Activated naive CD4-positive, alpha-beta T cell treated with anti-CD3 and anti-CD28 coated beads, Interleukin-2, amount 10 ng/mL, durations not matched to agents 7 days and 5 days (primary cell): ENCODE results near the gene VPS35L.

Experiments used
- CTCF ChIA-PET: fragments of 350-600 bp; sonication (Branson Sonifier 250); formaldehyde crosslinking; loops from one replicate; lab custom pipeline; 2021; ENCODE audit warnings: antibody characterized with exemption; lab: Charles Lee
- DNase-seq: peaks from one replicate; pipeline ENCODE4 v3.0.0-alpha.2; 2020
- H3K27ac Mint-ChIP-seq: one replicate; pipeline ENCODE4 v1.8.0; 2021; ENCODE audit warnings: mild to moderate bottlenecking, moderate library complexity, mixed read lengths
- H3K27me3 Mint-ChIP-seq: one replicate; pipeline ENCODE4 v1.8.0; 2021; ENCODE audit warnings: mild to moderate bottlenecking, mixed read lengths
- H3K36me3 Mint-ChIP-seq: one replicate; pipeline ENCODE4 v1.8.0; 2021; ENCODE audit warnings: mixed read lengths
- H3K4me1 Mint-ChIP-seq: one replicate; pipeline ENCODE4 v1.8.0; 2021; ENCODE audit warnings: mixed read lengths
- H3K4me3 Mint-ChIP-seq: one replicate; pipeline ENCODE4 v1.8.0; 2021; ENCODE audit warnings: mild to moderate bottlenecking, moderate library complexity, mixed read lengths
- H3K9me3 Mint-ChIP-seq: one replicate; pipeline ENCODE4 v1.8.0; 2021; ENCODE audit warnings: mixed read lengths

Gene VPS35L

DNA sequence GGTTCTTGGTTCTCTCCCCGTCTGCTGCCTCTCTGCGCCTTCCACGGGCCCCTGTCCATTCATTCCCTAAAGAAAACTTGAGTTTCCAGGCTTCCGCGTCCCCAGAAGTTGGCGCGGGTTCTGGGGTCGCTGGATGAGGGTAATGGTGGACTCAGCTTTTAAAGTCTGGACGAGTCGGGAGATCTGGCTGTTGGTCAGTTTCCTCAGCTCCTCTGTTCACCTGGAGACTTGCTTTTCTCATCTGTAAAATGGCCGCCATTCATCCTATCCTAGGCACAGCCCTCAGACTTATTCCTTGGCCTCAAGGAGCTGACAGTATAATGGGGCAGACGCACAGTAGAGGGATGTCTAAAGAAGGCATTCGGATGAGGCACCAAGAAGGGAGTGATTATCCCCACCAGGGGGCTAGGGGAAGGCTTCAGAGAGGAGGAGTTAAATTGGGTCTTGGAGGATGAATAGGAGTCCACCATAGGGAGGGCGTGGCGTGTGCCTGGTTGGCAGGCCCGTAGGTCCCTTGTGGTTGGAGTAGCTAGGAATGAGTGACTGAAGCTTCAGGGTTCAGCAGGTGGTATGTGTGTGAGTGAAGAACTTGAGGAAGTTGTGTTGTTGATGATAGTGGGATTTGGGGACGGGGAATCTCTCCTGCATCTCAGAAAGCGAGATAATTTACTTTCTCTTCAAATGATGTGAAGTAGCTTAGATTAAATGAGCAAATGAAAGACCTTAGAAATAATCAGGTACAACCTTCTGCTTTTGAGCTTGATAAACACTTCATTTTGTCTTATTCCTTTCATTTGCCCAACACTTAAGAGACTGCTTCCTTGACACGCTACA, 652 bp downstream of the VPS35L start:
- Mint-ChIP-seq H3K4me1 (peaks cover 26% of the 10 kb centered on the region), H3K4me3 (peak overlapping the region; percentile 92), H3K36me3 (peaks cover 5% of the 10 kb centered on the region), H3K27me3 (no peaks in the 10 kb centered on the region), H3K9me3 (no peaks in the 10 kb centered on the region), H3K27ac (peak overlapping the region; percentile 90)
- CTCF ChIA-PET, result interaction anchor here (0.6 to 3.3 kb wide), 13 partner anchors 10 to 344 kb away, joined by 3 to 14 read pairs (median 4); no protein-coding TSS in a partner anchor
- peak; percentile 39 for DNase-seq

DNA sequence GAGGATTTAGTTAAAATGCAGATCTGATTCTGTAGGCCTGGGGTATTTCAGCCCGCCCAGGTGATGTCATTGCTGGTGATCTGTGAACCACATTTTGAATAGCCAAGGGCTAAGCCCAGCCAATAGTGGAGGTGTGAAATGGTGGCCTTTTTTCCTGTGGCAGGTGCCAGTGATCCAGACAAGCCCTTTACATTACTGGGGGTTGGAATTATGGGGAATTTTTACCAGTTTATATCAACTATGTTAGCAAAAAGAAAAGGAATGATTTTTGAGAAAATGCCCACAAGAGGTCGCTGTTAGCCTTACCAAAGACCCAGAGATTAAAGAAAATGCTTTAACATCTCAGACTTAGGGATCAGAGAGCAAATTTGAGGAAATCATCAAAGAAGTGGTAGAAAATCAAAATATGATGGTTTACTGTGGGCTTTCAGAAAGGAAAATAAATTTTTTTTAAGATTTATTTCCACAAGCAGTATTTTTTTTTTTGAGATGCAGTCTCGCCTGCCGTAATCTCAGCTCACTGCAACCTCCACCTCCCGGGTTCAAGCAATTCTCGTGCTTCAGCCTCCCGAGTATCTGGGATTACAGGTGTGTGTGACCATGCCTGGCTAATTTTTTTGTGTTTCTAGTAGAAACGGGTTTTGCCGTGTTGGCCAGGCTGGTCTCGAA, 3.9 kb downstream of the VPS35L start:
- Mint-ChIP-seq H3K27me3 (no peaks in the 10 kb centered on the region), H3K4me3 (no peak overlapping the region), H3K36me3 (peaks cover 11% of the 10 kb centered on the region), H3K4me1 (peaks cover 20% of the 10 kb centered on the region), H3K27ac (no peak overlapping the region), H3K9me3 (peaks cover 5% of the 10 kb centered on the region)
- DNase-seq, result no peak
- CTCF ChIA-PET, result interaction anchor here (0.6 to 1.4 kb wide), 4 partner anchors 12 to 348 kb away, joined by 3 to 4 read pairs (median 3); no protein-coding TSS in a partner anchor

DNA sequence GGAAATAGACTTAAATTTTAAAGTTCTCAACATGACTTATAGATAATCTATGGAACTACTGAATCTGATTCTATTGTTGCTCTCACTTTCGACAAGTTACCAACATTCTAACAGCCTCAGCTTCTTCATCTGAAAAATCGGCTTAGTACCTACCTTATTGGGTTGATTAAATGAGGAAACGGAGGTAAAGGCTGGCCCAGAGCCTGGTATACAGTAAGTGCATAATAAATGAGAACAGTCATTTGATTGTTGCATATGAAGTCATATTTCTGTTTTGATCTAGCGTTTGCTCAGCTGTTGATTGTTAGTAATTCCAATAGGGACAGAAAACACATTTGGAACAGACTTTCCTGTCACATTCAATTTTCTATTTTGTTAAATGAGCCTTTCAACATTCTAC, 4.6 kb downstream of the VPS35L start:
- no peak overlapping the region for H3K4me3 Mint-ChIP-seq
- H3K27me3 Mint-ChIP-seq, result no peaks in the 10 kb centered on the region
- H3K36me3 Mint-ChIP-seq, result peaks cover 11% of the 10 kb centered on the region
- H3K9me3 Mint-ChIP-seq, result peaks cover 5% of the 10 kb centered on the region
- no peak overlapping the region for H3K27ac Mint-ChIP-seq
- H3K4me1 Mint-ChIP-seq, result peaks cover 15% of the 10 kb centered on the region
- DNase-seq, result no peak
- CTCF ChIA-PET, result interaction anchor here (1.4 kb wide), 1 partner anchor 347 kb away, joined by 4 read pairs; no protein-coding TSS in a partner anchor

DNA sequence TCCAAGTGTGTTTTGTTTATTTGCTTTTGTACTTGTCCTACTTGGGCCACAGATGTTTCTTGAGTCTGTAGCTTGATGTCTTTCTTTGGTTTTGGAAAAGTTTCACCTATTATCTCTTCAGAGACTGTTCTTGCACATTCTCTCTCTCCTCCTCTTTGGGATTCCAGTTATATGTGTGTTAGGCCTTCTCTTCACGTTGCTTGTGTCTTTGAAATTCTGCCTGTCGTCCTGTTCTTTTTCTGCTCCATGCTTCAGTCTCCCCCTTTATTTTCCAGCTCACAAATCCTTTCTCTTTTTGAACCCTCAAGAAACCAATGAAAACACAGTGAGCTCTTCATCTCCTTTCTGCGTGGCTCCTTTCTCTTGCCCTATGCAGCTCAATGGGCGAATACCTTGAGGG, 7.9 kb downstream of the VPS35L start:
- DNase-seq, result no peak
- H3K27me3 Mint-ChIP-seq, result no peaks in the 10 kb centered on the region
- CTCF ChIA-PET, result interaction anchor here (1.0 to 1.6 kb wide), 4 partner anchors 10 to 344 kb away, joined by 3 read pairs; no protein-coding TSS in a partner anchor
- H3K9me3 Mint-ChIP-seq, result peaks cover 5% of the 10 kb centered on the region
- peaks cover 3% of the 10 kb centered on the region for H3K4me1 Mint-ChIP-seq
- H3K36me3 Mint-ChIP-seq, result peaks cover 21% of the 10 kb centered on the region
- no peak overlapping the region for H3K4me3 Mint-ChIP-seq
- H3K27ac Mint-ChIP-seq, result no peak overlapping the region

DNA sequence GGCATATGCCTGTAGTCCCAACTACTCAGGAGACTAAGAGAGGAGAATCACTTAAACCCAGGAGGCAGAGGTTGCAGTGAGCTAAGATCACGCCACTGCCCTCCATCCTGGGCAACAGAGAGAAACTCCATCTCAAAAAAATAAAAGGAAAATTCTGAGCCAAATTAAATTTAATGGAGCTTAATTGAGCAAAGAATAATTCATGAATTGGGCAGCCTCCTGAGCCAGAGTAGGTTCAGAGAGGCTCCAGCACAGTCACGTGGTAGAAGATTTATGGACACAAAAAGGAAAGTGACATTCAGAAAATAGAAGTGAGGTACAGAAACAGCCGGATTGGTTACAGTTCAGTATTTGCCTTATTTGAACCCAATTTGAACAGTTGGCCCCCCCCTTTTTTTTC, 10.9 kb downstream of the VPS35L start:
- H3K36me3 Mint-ChIP-seq, result peaks cover 30% of the 10 kb centered on the region
- H3K4me3 Mint-ChIP-seq, result no peak overlapping the region
- CTCF ChIA-PET, result no interaction called here

DNA sequence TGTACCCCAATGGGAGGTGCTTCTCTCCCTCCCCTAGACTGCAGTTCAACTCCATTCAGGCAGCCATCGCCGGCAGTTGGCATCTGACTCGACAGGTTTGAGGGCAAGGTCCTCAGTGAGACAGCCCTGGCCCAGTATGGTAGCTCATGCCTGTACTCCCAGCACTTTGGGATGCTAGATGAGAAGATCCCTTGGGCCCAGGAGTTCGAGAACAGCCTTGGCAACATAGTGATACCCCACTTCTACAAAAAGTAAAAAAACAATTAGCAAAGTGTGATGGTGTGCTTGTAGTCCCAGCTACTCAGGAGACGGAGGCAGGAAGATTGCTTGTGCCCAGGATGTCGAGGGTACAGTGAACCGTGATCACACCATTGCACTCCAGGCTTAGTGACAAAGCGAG, 12.1 kb downstream of the VPS35L start:
- Mint-ChIP-seq H3K27me3 (no peaks in the 10 kb centered on the region), H3K4me3 (no peak overlapping the region), H3K4me1 (no peaks in the 10 kb centered on the region), H3K27ac (no peak overlapping the region), H3K9me3 (peaks cover 5% of the 10 kb centered on the region), H3K36me3 (peaks cover 29% of the 10 kb centered on the region)
- CTCF ChIA-PET, result no interaction called here
- DNase-seq, result no peak

More for the DNA sequence above, 10.9 kb downstream of the VPS35L start:
- H3K9me3 Mint-ChIP-seq, result peaks cover 5% of the 10 kb centered on the region
- no peak for DNase-seq
- H3K27me3 Mint-ChIP-seq, result no peaks in the 10 kb centered on the region
- no peak overlapping the region for H3K27ac Mint-ChIP-seq
- H3K4me1 Mint-ChIP-seq, result no peaks in the 10 kb centered on the region

DNA sequence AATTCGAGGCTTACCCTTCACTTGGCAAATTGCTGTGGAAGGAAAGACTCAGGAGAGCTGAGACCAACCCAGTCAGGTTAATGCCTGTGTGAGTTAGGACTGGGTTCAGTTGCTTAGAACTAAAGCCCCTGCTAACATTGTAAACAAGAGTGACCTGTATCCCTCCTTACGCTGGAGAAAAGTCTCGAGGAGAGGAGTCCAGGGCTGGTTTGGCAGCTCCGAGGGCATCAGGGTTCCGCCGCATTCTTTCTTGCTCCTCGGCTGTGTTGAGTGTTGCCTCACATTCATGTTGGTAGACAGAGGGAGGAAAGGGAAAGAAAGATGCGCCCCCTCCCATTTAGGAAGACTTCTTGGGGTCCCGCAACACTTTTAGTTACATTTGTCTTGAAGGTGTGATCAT, 18.5 kb downstream of the VPS35L start:
- no peak overlapping the region for H3K4me3 Mint-ChIP-seq
- CTCF ChIA-PET, result no interaction called here
- H3K4me1 Mint-ChIP-seq, result no peaks in the 10 kb centered on the region
- no peak overlapping the region for H3K27ac Mint-ChIP-seq
- H3K27me3 Mint-ChIP-seq, result no peaks in the 10 kb centered on the region
- H3K36me3 Mint-ChIP-seq, result peaks cover 47% of the 10 kb centered on the region
- DNase-seq, result no peak
- H3K9me3 Mint-ChIP-seq, result no peaks in the 10 kb centered on the region

DNA sequence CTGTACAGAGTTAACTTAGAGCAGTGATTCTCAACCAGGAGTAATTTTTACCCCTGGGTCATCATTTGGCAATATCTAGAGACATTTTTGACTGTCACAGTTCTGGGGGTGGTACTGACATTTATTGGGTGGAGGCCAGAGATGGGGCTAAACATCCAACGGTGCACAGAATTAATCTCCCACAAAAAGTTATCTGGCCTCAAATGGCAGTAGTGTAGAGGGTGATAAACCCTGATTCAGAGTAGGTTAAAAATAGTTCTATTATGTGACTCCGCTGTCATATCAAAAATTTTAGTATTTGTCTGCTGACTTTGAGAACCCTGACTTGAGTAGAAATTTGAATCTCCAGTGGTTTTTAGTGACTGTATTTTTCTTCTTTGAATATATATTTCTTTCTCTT, 19.1 kb downstream of the VPS35L start:
- Mint-ChIP-seq H3K36me3 (peaks cover 48% of the 10 kb centered on the region), H3K9me3 (no peaks in the 10 kb centered on the region), H3K27ac (no peak overlapping the region), H3K4me1 (no peaks in the 10 kb centered on the region), H3K27me3 (no peaks in the 10 kb centered on the region), H3K4me3 (no peak overlapping the region)
- CTCF ChIA-PET, result no interaction called here
- DNase-seq, result no peak

DNA sequence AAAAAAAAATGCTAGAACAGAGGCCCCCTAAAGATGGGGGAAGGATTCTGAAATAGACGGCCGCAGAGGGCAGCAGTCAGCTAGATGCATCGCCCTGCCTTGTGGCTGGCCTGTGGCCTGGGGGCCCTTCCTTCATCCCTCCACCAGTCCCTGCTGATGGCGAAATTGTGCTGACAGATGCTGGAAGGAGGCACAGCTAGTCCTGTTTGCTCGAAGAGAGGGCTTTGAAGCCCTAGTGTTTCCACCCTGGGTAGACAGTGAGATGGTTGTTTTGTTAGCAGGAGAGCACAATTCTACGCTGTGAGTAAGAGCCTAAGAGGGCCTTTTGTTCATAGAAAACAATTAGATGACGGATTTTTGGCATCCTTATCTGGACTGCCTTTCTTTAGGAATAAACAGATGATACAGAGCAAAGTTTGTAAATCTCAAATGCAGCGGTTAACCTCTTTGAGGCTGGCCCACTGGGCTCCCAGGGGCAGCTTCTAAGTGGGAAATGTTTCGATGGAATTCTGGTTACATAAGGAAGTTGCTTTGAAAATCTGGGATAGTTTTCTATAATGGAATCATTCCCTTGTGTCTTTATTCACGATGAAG, 23.0 kb downstream of the VPS35L start:
- no peak for DNase-seq
- Mint-ChIP-seq H3K27ac (no peak overlapping the region), H3K36me3 (peaks cover 62% of the 10 kb centered on the region)

DNA sequence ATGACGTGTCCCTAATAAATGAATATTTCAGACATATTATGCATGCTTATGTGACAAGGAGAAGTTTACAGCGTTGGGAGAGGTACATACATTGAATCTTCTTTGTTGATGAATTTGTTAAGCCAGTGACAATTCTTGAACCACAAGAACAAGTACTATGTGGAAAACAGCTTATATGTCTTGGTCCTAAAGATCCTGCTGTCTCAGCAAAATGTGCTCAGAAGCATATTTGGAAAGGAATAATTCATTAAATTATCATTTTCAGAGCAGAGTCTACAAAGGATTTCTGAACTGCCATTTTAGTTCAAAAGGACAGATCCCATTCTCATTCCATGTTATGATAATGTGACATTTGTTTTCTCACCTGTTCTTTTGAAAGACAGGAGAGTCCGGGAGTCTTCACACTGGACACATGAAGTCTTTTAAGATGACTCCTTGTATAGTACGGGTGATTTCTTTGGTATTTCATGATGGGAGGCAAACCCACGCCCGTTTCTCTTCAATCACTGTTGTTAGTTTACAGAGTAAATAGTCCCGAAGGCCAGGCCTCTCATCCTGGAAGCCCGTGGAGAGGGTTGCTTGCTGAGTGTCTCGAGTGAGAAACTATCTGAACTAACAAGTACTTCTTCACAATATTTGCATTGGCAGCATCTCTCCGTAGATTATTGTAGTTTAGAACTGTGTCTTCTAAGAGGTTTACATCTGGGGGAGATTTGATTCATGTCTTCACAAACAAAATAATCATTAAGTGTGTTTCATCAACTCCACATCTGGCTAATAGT, 26.7 kb downstream of the VPS35L start:
- H3K27ac Mint-ChIP-seq, result no peak overlapping the region
- H3K36me3 Mint-ChIP-seq, result peaks cover 60% of the 10 kb centered on the region

More for the DNA sequence above, 23.0 kb downstream of the VPS35L start:
- CTCF ChIA-PET, result interaction anchor here (1.2 kb wide), 1 partner anchor 321 kb away, joined by 4 read pairs; no protein-coding TSS in a partner anchor
- H3K27me3 Mint-ChIP-seq, result no peaks in the 10 kb centered on the region
- H3K4me3 Mint-ChIP-seq, result no peak overlapping the region
- peaks cover 4% of the 10 kb centered on the region for H3K9me3 Mint-ChIP-seq
- no peaks in the 10 kb centered on the region for H3K4me1 Mint-ChIP-seq

DNA sequence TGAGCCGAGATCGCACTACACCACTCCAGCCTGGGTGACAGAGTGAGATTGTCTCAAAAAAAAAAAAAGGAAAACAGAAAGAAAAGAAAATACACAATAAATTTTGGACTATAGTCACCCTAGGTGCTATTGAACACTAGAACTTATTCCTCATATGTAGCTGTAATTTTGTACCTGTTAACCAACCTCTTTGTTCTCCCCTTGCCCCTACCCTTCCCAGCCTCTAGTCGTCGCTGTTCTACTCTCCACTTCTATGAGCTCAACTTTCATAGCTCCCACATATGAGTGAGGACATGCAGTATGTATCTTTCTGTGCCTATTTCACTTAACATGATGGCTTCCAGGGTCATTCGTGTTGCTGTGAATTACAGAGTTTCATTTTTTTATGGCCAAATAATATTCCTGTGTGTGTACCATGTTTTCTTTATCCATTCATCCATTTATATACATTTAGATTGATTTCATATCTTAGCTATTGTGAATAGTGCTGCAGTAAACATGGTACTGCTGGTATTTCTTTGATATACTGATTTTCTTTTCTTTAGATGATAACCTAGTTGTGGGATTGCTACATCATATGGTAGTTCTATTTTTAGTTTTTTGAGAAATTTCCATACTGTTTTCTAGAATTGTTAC, 28.3 kb downstream of the VPS35L start:
- no peak overlapping the region for H3K27ac Mint-ChIP-seq
- no peaks in the 10 kb centered on the region for H3K4me1 Mint-ChIP-seq
- H3K27me3 Mint-ChIP-seq, result no peaks in the 10 kb centered on the region
- no peak overlapping the region for H3K4me3 Mint-ChIP-seq
- CTCF ChIA-PET, result interaction anchor here (0.5 to 2.0 kb wide), 12 partner anchors 10 to 303 kb away, joined by 3 to 10 read pairs (median 5); partner anchors contain the start of gene VPS35L
- peaks cover 48% of the 10 kb centered on the region for H3K36me3 Mint-ChIP-seq
- H3K9me3 Mint-ChIP-seq, result peaks cover 4% of the 10 kb centered on the region
- peak; percentile 41 for DNase-seq

More for the DNA sequence above, 26.7 kb downstream of the VPS35L start:
- H3K27me3 Mint-ChIP-seq, result no peaks in the 10 kb centered on the region
- CTCF ChIA-PET, result no interaction called here
- H3K4me1 Mint-ChIP-seq, result no peaks in the 10 kb centered on the region
- H3K4me3 Mint-ChIP-seq, result no peak overlapping the region
- peaks cover 4% of the 10 kb centered on the region for H3K9me3 Mint-ChIP-seq
- no peak for DNase-seq

DNA sequence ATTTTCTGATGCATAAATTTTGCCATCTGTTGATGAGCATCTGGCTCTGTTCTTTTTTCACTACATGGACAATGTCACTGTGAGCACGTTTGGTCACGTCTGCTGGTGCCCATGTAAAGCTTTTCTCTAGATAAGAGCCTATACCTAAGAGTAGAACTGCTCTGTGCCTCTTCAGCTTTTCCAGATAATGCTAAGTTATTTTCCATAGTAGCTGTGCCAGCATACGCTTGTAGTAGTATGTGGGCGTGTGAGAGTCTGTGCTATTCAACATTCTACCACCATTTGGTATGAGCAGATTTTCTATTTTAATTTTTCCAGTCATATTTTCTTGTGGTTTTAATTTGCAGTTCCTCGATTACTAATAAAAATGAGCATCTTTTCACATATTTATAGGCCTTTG, 33.2 kb downstream of the VPS35L start:
- no peaks in the 10 kb centered on the region for H3K27me3 Mint-ChIP-seq
- H3K27ac Mint-ChIP-seq, result no peak overlapping the region
- H3K4me1 Mint-ChIP-seq, result no peaks in the 10 kb centered on the region
- CTCF ChIA-PET, result interaction anchor here (0.6 kb wide), 1 partner anchor 1014 kb away, joined by 3 read pairs; no protein-coding TSS in a partner anchor
- H3K9me3 Mint-ChIP-seq, result no peaks in the 10 kb centered on the region
- no peak for DNase-seq
- H3K36me3 Mint-ChIP-seq, result peaks cover 30% of the 10 kb centered on the region
- no peak overlapping the region for H3K4me3 Mint-ChIP-seq

DNA sequence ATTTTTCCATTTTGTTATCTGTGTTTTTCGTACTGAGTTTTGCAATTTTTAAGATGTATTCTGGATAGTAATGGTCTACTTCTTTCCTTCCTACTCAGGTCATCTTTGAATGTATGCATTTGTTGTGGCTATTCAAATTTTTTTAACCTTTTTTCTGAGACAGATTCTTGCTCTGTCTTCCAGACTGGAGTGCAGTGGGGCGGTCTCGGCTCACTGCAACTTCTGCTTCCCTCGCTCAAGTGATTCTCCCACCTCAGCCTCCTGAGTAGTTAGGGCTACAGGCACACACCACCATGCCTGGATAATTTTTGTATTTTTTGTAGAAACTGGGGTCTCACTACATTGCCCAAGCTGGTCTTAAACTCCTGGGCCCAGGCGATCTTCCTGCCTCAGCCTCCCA, 33.6 kb downstream of the VPS35L start:
- no peaks in the 10 kb centered on the region for H3K4me1 Mint-ChIP-seq
- no peaks in the 10 kb centered on the region for H3K9me3 Mint-ChIP-seq
- no peak overlapping the region for H3K27ac Mint-ChIP-seq
- no peak for DNase-seq
- no peak overlapping the region for H3K4me3 Mint-ChIP-seq
- no peaks in the 10 kb centered on the region for H3K27me3 Mint-ChIP-seq
- CTCF ChIA-PET, result no interaction called here
- peaks cover 28% of the 10 kb centered on the region for H3K36me3 Mint-ChIP-seq
